Keratinocyte (primary cell): Measurements from ENCODE around the gene FAM186B. TPM values are rescaled to one million over a fixed set of nuclear protein-coding genes. Genes with fewer than 3 reads are reported as not detected.

ENCODE experiments used
- DNase-seq: peaks from one replicate; pipeline ENCODE4 v3.0.0-alpha.2; 2011; ENCODE audit warnings: low read depth, missing footprints, low spot score
- FAIRE-seq: peaks from 2 replicates; lab custom pipeline; 2011; peaks lifted over from hg19 to GRCh38; lab: Jason Lieb, UNC
- H2AFZ ChIP-seq: 2 replicates; pipeline ENCODE4 v1.6.0; 2012; ENCODE audit warnings: low read length, control low read depth, inconsistent platforms; ENCODE audit not compliant: control insufficient read depth
- H3K27ac ChIP-seq: 2 replicates; pipeline ENCODE4 v1.5.1; 2011; ENCODE audit warnings: low read length; ENCODE audit not compliant: control insufficient read depth, insufficient read depth
- H3K27me3 ChIP-seq: 3 replicates; pipeline ENCODE4 v1.6.0; 2011; ENCODE audit warnings: low read length; ENCODE audit not compliant: control insufficient read depth, insufficient read depth; ENCODE audit errors: extremely low read depth
- H3K36me3 ChIP-seq, 2 experiments: 2 replicates in 1 of 2; 3 replicates in 1 of 2; pipeline ENCODE4 v1.5.1; 2011; ENCODE audit warnings: low read length in 2 of 2, mild to moderate bottlenecking in 1 of 2; ENCODE audit not compliant: control insufficient read depth in 2 of 2, insufficient read depth in 2 of 2; ENCODE audit errors: extremely low read depth in 1 of 2
- H3K4me1 ChIP-seq: 3 replicates; pipeline ENCODE4 v1.5.1; 2011; ENCODE audit warnings: low read length; ENCODE audit not compliant: control insufficient read depth, insufficient read depth; ENCODE audit errors: extremely low read depth
- H3K4me2 ChIP-seq: 3 replicates; pipeline ENCODE4 v1.6.0; 2011; ENCODE audit warnings: low read depth, low read length; ENCODE audit not compliant: control insufficient read depth, insufficient read depth; ENCODE audit errors: extremely low read depth
- H3K4me3 ChIP-seq, 3 experiments: fragments of 200-600 bp in 1 of 3; sonication (generic) in 1 of 3; 2 replicates in 2 of 3; 3 replicates in 1 of 3; pipeline ENCODE4 v1.5.1; 2011 to 2016; ENCODE audit warnings: low read length in 3 of 3, mild to moderate bottlenecking in 3 of 3, control low read depth in 2 of 3, inconsistent platforms in 1 of 3, low read depth in 1 of 3, mixed read lengths in 1 of 3, mixed run types in 1 of 3, moderate library complexity in 1 of 3; ENCODE audit not compliant: control insufficient read depth in 2 of 3, insufficient read depth in 2 of 3; ENCODE audit errors: extremely low read depth in 1 of 3
- H3K79me2 ChIP-seq: 2 replicates; pipeline ENCODE4 v1.6.0; 2012; ENCODE audit warnings: low read length; ENCODE audit not compliant: control insufficient read depth, insufficient read depth
- H3K9ac ChIP-seq: 3 replicates; pipeline ENCODE4 v1.6.0; 2011; ENCODE audit warnings: low read length; ENCODE audit not compliant: control insufficient read depth, insufficient read depth; ENCODE audit errors: extremely low read depth
- H3K9me1 ChIP-seq: 3 replicates; pipeline ENCODE4 v1.6.0; 2011; ENCODE audit warnings: low read length; ENCODE audit not compliant: control insufficient read depth, insufficient read depth; ENCODE audit errors: extremely low read depth
- H3K9me3 ChIP-seq: 2 replicates; pipeline ENCODE4 v1.5.1; 2012; ENCODE audit warnings: low read depth, low read length; ENCODE audit not compliant: control insufficient read depth
- H4K20me1 ChIP-seq: 3 replicates; pipeline ENCODE4 v1.6.0; 2011; ENCODE audit warnings: low read length; ENCODE audit not compliant: control insufficient read depth, insufficient read depth; ENCODE audit errors: extremely low read depth
- EZH2 ChIP-seq: IDR thresholded peaks from one replicate; pipeline ENCODE4 v1.6.1; 2012; ENCODE audit warnings: inconsistent platforms, mild to moderate bottlenecking, low read length, moderate library complexity
- dilution Hi-C: fragments of 300-500 bp; cut with MboI; formaldehyde crosslinking; loops from one replicate; pipeline ENCODE4 v1.7.0; 2020; ENCODE audit warnings: low sequenced_read_pairs; ENCODE audit not compliant: extremely low pct_ligation_motif_present
- polyA plus RNA-seq, 5 experiments: library from polyadenylated mRNA; depleted of rRNA in 3 of 5; stranded (reverse) in 3 of 5; stranded (forward) in 1 of 5; unstranded in 1 of 5; fragments of >200 nt; gene quantifications; 1 replicate in 1 of 5; 2 replicates in 3 of 5; 3 replicates in 1 of 5; pipeline versions ENCODE4 v1.2.1 to v1.2.3, GENCODE V29; 2011 to 2012; ENCODE audit warnings: missing spikeins in 2 of 5, low read depth in 1 of 5, low replicate concordance in 1 of 5
- TF ChIP-seq, protein P1 (sequence below), 3 experiments: IDR thresholded peaks in 1 of 3; conservative IDR thresholded peaks in 1 of 3; optimal IDR thresholded peaks in 1 of 3; 2 replicates in 2 of 3; 3 replicates in 1 of 3; pipeline versions ENCODE3 to v1.5.1; 2011; ENCODE audit warnings: low read length in 3 of 3, mild to moderate bottlenecking in 3 of 3, moderate library complexity in 2 of 3, control low read depth in 1 of 3, inconsistent platforms in 1 of 3; ENCODE audit not compliant: insufficient read depth in 2 of 3; ENCODE audit errors: extremely low read depth in 1 of 3

FAM186B gene
- polyA plus RNA-seq, 1 donor (not counting 4 experiments of a cell fraction or from before 2014, with no cell fraction given), result 0.13 TPM

DNA sequence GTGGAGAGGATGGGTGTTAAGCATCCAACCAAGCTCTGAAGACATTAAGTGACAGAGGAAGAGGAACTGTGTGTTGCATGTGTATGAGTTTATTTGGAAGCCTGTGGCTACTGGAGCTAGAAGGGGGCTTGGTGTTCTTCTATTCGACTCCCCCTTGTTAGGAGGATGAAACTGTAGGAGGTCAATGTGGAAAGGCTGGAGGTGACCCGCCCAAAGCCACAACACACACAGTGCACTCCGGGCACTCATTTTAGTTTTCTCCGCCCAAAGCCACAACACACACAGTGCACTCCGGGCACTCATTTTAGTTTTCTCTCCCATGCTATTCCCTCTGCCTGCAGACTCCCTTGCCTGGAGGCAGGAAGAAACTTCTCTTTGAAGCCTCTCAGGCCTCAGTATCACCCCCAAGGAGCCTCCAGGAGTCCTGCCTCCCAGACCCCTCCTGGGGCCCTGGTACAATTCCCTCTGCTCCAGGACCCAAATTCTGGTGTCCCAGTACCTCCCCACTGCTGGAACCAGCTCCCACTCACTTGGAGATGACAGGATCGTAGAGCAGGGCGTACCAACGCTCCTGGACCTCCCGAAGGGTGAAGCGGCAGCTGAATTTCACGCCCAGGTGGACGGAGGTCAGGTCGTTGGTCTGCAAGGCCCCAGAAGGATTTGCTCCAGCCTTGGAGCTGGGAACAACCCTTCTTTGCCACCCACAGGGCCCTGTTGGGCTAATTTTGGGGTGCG is 41.3 kb downstream of the FAM186B start:
- Histone ChIP-seq H3K27ac (no peak overlapping the region), H3K4me1 (peaks cover 10% of the 10 kb centered on the region), H3K4me2 (no peak overlapping the region), H4K20me1 (no peaks in the 10 kb centered on the region), H3K79me2 (peaks cover 26% of the 10 kb centered on the region), H3K36me3 (peaks cover 35% of the 10 kb centered on the region in 2 experiments), H3K27me3 (no peaks in the 10 kb centered on the region), H3K4me3 (no peak overlapping the region), H3K9me3 (no peaks in the 10 kb centered on the region), H2AFZ (no peak overlapping the region), H3K9ac (no peak overlapping the region), H3K9me1 (no peaks in the 10 kb centered on the region)
- DNase-seq (no peak), FAIRE-seq (no peak)
- no peak for TF ChIP-seq EZH2
- TF ChIP-seq, protein P1, sequence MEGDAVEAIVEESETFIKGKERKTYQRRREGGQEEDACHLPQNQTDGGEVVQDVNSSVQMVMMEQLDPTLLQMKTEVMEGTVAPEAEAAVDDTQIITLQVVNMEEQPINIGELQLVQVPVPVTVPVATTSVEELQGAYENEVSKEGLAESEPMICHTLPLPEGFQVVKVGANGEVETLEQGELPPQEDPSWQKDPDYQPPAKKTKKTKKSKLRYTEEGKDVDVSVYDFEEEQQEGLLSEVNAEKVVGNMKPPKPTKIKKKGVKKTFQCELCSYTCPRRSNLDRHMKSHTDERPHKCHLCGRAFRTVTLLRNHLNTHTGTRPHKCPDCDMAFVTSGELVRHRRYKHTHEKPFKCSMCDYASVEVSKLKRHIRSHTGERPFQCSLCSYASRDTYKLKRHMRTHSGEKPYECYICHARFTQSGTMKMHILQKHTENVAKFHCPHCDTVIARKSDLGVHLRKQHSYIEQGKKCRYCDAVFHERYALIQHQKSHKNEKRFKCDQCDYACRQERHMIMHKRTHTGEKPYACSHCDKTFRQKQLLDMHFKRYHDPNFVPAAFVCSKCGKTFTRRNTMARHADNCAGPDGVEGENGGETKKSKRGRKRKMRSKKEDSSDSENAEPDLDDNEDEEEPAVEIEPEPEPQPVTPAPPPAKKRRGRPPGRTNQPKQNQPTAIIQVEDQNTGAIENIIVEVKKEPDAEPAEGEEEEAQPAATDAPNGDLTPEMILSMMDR (optimal IDR thresholded peaks at IDR 0.05 in 1 of 3, IDR thresholded peaks at IDR 0.05 in 1 of 3, conservative IDR thresholded peaks at IDR 0.05 in 1 of 3; ENCODE audit: extremely low read depth in 1 of 3, insufficient read depth in 2 of 3, low read length in 3 of 3), result no peak
- dilution Hi-C loops, result no loop called here

DNA sequence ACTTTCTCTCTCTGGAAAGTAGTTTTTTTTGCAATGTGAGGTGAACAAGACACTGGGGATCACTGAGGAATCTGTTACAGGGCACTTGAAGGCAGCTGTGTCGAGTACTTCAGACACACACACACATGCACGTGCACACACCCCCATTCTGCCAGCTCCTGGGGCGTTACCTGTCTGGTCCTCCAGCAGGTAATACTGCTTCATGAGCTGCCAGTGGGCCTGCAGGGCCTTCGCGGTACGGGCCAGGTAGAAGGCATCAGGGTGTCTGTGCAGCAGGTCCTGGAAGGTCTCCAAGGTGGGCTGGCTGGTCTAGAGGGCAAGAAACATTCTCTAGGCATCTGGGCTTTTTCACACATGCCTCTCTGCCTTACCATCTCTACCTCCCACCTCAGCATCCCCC is 42.6 kb downstream of the FAM186B start:
- no peak for DNase-seq
- dilution Hi-C loops, result no loop called here
- H3K4me2 ChIP-seq, result no peak overlapping the region
- no peak for FAIRE-seq
- H3K4me3 ChIP-seq, result no peak overlapping the region
- no peaks in the 10 kb centered on the region for H3K9me1 ChIP-seq
- no peaks in the 10 kb centered on the region for H3K9me3 ChIP-seq
- H3K79me2 ChIP-seq, result peaks cover 19% of the 10 kb centered on the region
- peaks cover 7% of the 10 kb centered on the region for H3K4me1 ChIP-seq
- no peak overlapping the region for H3K9ac ChIP-seq
- H3K27me3 ChIP-seq, result no peaks in the 10 kb centered on the region
- H2AFZ ChIP-seq, result no peak overlapping the region
- no peaks in the 10 kb centered on the region for H4K20me1 ChIP-seq
- no peak overlapping the region for H3K27ac ChIP-seq
- peaks cover 41 to 43% of the 10 kb centered on the region in 2 experiments for H3K36me3 ChIP-seq
- no peak for TF ChIP-seq EZH2
- TF ChIP-seq, protein P1 (optimal IDR thresholded peaks at IDR 0.05 in 1 of 3, IDR thresholded peaks at IDR 0.05 in 1 of 3, conservative IDR thresholded peaks at IDR 0.05 in 1 of 3; ENCODE audit: extremely low read depth in 1 of 3, insufficient read depth in 2 of 3, low read length in 3 of 3), result no peak
